Osteoblast (primary cell): ENCODE data around the gene SLC9A9. TPM values are rescaled to one million over a fixed set of nuclear protein-coding genes. Genes with fewer than 3 reads are reported as not detected.

ENCODE experiments used
- DNase-seq: peaks from one replicate; pipeline ENCODE4 v3.0.0; 2011; ENCODE audit warnings: low spot score, mixed read lengths; ENCODE audit not compliant: insufficient read length; ENCODE audit errors: missing footprints
- H2AFZ ChIP-seq: 2 replicates; pipeline ENCODE4 v1.6.0; 2011; ENCODE audit warnings: mild to moderate bottlenecking, low read length
- H3K27ac ChIP-seq: 2 replicates; pipeline ENCODE4 v1.5.1; 2011; ENCODE audit warnings: mild to moderate bottlenecking, low read depth, low read length, moderate library complexity
- H3K27me3 ChIP-seq: 2 replicates; pipeline ENCODE4 v1.6.0; 2012; ENCODE audit warnings: mild to moderate bottlenecking, control low read depth, inconsistent platforms, low read length, moderate library complexity; ENCODE audit not compliant: insufficient read depth
- H3K36me3 ChIP-seq: 2 replicates; pipeline ENCODE4 v1.5.1; 2011; ENCODE audit warnings: mild to moderate bottlenecking, low read length, control low read depth, moderate library complexity; ENCODE audit not compliant: insufficient read depth
- H3K4me1 ChIP-seq: 2 replicates; pipeline ENCODE4 v1.5.1; 2011; ENCODE audit warnings: mild to moderate bottlenecking, low read length, control low read depth, moderate library complexity; ENCODE audit not compliant: insufficient read depth
- H3K4me2 ChIP-seq: 2 replicates; pipeline ENCODE4 v1.6.0; 2011; ENCODE audit warnings: mild to moderate bottlenecking, low read length; ENCODE audit not compliant: insufficient read depth
- H3K4me3 ChIP-seq: fragments of 200-600 bp; sonication (generic); 3 replicates; pipeline ENCODE4 v1.5.1; 2012; ENCODE audit warnings: mild to moderate bottlenecking, low read length, inconsistent platforms; ENCODE audit not compliant: insufficient read depth
- H3K79me2 ChIP-seq: 2 replicates; pipeline ENCODE4 v1.6.0; 2012; ENCODE audit warnings: mild to moderate bottlenecking, low read length, control low read depth, inconsistent platforms; ENCODE audit not compliant: insufficient read depth
- H3K9me3 ChIP-seq: 2 replicates; pipeline ENCODE4 v1.5.1; 2011; ENCODE audit warnings: low read depth, low read length, control low read depth
- H4K20me1 ChIP-seq: 2 replicates; pipeline ENCODE4 v1.6.0; 2012; ENCODE audit warnings: mild to moderate bottlenecking, low read length, control low read depth; ENCODE audit not compliant: insufficient read depth
- total RNA-seq: library from RNA; depleted of rRNA; stranded (reverse); fragments of >200 nt; gene quantifications from 2 replicates; pipeline ENCODE4 v1.2.3, GENCODE V29; 2012
- TF ChIP-seq, protein P1 (sequence below): IDR thresholded peaks from 2 replicates; pipeline ENCODE4 v1.5.1; 2011; ENCODE audit warnings: mild to moderate bottlenecking, low read depth, low read length, moderate library complexity; ENCODE audit errors: extremely low read depth

Gene SLC9A9
- total RNA-seq, 1 donor: 6.5 TPM

- TF ChIP-seq, protein P1, sequence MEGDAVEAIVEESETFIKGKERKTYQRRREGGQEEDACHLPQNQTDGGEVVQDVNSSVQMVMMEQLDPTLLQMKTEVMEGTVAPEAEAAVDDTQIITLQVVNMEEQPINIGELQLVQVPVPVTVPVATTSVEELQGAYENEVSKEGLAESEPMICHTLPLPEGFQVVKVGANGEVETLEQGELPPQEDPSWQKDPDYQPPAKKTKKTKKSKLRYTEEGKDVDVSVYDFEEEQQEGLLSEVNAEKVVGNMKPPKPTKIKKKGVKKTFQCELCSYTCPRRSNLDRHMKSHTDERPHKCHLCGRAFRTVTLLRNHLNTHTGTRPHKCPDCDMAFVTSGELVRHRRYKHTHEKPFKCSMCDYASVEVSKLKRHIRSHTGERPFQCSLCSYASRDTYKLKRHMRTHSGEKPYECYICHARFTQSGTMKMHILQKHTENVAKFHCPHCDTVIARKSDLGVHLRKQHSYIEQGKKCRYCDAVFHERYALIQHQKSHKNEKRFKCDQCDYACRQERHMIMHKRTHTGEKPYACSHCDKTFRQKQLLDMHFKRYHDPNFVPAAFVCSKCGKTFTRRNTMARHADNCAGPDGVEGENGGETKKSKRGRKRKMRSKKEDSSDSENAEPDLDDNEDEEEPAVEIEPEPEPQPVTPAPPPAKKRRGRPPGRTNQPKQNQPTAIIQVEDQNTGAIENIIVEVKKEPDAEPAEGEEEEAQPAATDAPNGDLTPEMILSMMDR: no peak
- H2AFZ ChIP-seq: no peak overlapping the region
- no peak overlapping the region for H3K27ac ChIP-seq
- H4K20me1 ChIP-seq: no peaks in the 10 kb centered on the region
- peaks cover 2% of the 10 kb centered on the region for H3K9me3 ChIP-seq
- H3K4me3 ChIP-seq: no peak overlapping the region
- H3K4me2 ChIP-seq: no peak overlapping the region
- H3K4me1 ChIP-seq: no peaks in the 10 kb centered on the region
- H3K27me3 ChIP-seq: no peaks in the 10 kb centered on the region
- no peaks in the 10 kb centered on the region for H3K36me3 ChIP-seq
- no peak for DNase-seq
- H3K79me2 ChIP-seq: no peaks in the 10 kb centered on the region
Observed at GRCh38 chr3:143640774-143641173, 207.5 kb downstream of the SLC9A9 start.

DNA sequence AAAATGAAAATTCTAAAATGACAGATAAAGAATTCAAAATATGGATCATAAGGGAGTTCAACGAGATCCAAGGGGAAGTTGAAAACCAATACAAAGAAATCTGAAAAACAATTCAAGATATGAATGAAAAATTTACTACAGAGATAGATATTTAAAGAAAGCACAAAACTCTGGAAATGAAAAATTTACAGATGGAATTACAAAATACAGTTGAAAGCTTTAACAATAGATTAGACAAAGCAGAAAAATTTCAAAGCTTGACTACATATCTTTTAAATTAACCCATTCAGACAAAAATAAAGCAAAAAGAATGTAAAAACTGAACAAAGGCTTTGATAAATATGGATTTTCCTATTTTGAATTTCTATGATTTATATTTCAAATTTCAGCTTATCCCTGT is 211.1 kb downstream of the SLC9A9 start:
- TF ChIP-seq, protein P1: no peak
- Histone ChIP-seq H3K27ac (no peak overlapping the region), H3K36me3 (no peaks in the 10 kb centered on the region), H3K4me3 (no peak overlapping the region), H3K4me1 (peaks cover 3% of the 10 kb centered on the region), H2AFZ (no peak overlapping the region), H3K4me2 (no peak overlapping the region), H3K79me2 (no peaks in the 10 kb centered on the region), H3K27me3 (no peaks in the 10 kb centered on the region), H4K20me1 (no peaks in the 10 kb centered on the region), H3K9me3 (peaks cover 2% of the 10 kb centered on the region)
- no peak for DNase-seq

- peaks cover 2% of the 10 kb centered on the region for H3K9me3 ChIP-seq
- H3K4me2 ChIP-seq: no peak overlapping the region
- no peaks in the 10 kb centered on the region for H3K79me2 ChIP-seq
- peaks cover 3% of the 10 kb centered on the region for H3K4me1 ChIP-seq
- H3K36me3 ChIP-seq: no peaks in the 10 kb centered on the region
- no peak overlapping the region for H2AFZ ChIP-seq
- H3K27me3 ChIP-seq: no peaks in the 10 kb centered on the region
- no peaks in the 10 kb centered on the region for H4K20me1 ChIP-seq
- TF ChIP-seq, protein P1: no peak
- no peak overlapping the region for H3K27ac ChIP-seq
- H3K4me3 ChIP-seq: no peak overlapping the region
- no peak for DNase-seq
Observed at GRCh38 chr3:143634991-143635390, 213.3 kb downstream of the SLC9A9 start.

DNA sequence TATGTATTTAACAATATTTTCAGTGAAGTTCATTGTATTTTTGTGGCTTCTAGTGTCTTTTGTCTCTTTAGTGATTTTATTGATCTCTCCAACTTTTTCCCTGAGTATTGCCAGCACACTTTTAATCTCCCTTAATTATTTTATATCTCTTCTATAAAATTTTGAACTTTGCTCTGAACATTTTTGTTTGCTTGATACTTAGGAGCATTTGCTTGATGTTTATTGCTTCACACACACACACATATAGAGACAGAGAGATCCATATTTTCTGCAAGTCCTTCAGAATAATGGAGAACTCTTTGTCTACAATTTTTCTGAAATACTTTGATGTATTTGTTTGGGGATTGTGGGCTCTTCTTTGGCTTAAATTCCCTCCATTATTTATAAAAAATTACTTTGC is 213.8 kb downstream of the SLC9A9 start:
- Histone ChIP-seq H3K9me3 (peaks cover 2% of the 10 kb centered on the region), H3K27me3 (no peaks in the 10 kb centered on the region), H3K27ac (no peak overlapping the region), H3K36me3 (no peaks in the 10 kb centered on the region), H2AFZ (no peak overlapping the region), H3K4me2 (no peak overlapping the region), H3K4me1 (peaks cover 3% of the 10 kb centered on the region), H3K4me3 (no peak overlapping the region), H3K79me2 (no peaks in the 10 kb centered on the region), H4K20me1 (no peaks in the 10 kb centered on the region)
- TF ChIP-seq, protein P1: no peak
- DNase-seq: no peak
